OCI-M1 (cell line): ENCODE data around the gene SUMF2.
"Not testable (repeated sequence)": the region's sequence is repeated elsewhere in the genome, so short reads cannot be mapped to it uniquely, and the experiment has no call there.

Experiments used
- DNase-seq: peaks from one replicate; lab custom pipeline; 2025; lab: John Stamatoyannopoulos, UW

The SUMF2 gene

DNA sequence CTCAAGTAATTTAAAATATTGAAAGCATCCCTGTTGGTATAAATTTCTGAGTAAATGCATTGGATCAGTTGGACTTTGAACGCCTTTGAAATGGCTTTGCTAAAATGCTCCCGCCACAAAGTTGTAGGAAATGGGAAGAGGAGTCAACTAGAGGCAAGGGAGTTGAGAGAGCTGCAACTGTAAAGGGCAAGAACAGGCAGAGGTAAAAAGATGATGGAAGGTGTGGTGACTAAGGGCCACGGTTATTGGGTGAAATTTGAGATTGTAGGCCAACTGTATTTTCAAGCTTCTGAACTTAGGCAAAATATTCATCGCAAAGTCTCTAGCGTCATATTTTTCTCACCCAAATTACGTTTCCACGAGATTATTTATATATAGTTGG, 595 bp upstream of the SUMF2 start:
- no peak for DNase-seq

DNA sequence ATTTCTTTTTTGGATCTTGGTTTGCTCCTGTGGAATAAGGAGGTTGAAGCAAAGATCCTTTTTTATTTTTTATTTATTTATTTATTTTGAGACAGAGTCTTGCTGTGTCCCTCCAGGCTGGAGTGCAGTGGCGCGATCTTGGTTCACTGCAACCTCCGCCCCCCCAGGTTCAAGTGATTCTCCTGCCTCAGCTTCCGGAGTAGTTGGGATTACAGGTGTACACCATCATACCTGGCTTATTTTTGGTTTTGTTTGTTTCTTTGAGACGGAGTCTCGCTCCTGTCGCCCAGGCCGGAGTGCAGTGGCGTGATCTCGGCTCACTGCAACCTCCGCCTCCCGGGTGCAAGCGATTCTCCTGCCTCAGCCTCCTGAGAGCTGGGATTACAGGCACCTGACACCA, 2.3 kb downstream of the SUMF2 start:
- DNase-seq: not testable (repeated sequence)

DNA sequence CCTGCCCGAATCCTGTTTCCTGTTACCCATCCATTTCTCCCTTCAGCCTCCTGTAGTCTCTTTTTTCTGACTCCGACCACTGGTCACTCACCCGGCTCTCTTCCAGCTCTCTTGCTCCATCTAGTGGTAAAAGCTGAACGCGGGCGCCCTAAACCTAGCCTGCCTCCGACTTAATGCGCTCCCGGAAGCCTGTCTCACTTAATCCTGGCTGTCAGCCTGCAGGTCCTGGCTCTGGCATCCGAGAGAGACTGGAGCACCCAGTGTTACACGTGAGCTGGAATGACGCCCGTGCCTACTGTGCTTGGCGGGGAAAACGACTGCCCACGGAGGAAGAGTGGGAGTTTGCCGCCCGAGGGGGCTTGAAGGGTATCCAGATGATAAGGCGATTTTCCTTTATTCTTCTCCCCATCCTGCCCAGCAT, 10.3 kb downstream of the SUMF2 start:
- DNase-seq: peak; percentile 68

DNA sequence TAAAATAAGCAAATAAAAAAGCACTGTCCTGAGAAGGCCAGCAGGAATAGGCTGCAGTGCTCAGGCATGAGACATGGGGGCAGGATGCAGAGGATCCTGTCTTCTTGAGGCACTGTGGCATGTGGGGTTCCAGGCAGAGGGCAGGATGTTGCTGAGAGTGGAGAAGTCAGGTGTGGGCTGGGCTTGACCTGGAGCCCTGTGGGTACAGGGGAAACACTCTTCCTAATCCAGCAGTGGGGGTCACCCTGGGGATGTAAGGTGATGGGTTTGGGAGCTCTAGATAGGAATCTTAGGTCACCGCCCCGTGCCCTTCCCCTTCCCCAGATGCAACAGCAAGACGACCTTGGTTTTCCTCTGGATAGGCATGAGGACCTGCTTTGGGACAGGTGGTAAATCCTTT, 13.6 kb downstream of the SUMF2 start:
- no peak for DNase-seq

DNA sequence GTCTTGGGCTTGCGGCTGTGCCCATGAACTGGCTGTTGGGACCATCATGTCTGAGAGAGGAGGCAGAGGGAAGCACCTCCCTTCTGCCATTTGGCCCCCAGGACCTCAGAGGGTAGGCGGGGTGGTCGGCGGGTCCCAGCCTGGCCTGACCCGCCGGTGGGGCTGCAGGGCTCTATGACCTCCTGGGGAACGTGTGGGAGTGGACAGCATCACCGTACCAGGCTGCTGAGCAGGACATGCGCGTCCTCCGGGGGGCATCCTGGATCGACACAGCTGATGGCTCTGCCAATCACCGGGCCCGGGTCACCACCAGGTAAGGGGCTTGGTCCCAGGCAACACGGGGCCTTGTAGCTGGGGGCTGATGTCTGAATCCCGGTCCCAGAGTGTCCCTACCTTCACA, 14.1 kb downstream of the SUMF2 start:
- DNase-seq: no peak

DNA sequence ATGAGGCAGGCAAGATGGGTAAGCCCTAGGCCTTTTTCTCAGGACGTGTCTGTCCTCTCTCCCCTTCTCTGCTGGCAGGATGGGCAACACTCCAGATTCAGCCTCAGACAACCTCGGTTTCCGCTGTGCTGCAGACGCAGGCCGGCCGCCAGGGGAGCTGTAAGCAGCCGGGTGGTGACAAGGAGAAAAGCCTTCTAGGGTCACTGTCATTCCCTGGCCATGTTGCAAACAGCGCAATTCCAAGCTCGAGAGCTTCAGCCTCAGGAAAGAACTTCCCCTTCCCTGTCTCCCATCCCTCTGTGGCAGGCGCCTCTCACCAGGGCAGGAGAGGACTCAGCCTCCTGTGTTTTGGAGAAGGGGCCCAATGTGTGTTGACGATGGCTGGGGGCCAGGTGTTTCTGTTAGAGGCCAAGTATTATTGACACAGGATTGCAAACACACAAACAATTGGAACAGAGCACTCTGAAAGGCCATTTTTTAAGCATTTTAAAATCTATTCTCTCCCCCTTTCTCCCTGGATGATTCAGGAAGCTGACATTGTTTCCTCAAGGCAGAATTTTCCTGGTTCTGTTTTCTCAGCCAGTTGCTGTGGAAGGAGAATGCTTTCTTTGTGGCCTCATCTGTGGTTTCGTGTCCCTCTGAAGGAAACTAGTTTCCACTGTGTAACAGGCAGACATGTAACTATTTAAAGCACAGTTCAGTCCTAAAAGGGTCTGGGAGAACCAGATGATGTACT, 15.5 kb downstream of the SUMF2 start:
- no peak for DNase-seq

DNA sequence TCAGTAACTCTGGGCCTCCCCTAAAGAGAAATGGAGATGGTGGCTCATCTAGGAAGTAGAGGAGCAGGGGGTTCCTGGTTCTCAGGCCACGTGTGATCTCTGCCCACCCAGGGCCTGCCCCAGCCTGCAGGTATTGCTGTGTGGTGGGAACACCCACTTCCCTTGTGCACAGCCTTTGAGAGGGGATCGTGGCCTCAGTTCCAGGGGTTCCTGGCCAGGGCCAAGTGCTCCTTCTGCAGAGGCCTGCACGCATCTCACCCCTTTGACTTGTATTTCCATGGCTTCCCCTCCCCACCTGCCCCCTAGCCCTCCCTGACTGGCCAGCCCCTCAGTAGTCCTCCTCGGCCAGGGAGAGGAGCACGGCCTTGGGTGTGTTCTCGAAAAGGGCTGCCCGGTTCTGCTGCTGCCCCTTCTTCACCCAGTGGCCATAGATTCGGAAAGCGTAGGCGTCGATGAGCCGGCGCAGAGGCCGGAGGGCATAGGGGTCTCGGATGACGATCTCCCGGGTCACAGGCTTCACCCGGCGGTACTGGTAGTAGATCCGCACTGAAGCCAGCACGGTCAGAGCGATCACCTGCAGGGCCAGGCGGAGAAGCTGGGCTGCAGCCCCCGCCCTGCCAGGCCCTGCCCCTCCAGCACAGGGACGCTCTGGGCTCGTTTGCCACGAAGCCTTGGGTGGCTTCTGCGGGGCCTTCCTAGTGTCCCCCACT, 16.8 kb downstream of the SUMF2 start:
- DNase-seq: not testable (repeated sequence)

DNA sequence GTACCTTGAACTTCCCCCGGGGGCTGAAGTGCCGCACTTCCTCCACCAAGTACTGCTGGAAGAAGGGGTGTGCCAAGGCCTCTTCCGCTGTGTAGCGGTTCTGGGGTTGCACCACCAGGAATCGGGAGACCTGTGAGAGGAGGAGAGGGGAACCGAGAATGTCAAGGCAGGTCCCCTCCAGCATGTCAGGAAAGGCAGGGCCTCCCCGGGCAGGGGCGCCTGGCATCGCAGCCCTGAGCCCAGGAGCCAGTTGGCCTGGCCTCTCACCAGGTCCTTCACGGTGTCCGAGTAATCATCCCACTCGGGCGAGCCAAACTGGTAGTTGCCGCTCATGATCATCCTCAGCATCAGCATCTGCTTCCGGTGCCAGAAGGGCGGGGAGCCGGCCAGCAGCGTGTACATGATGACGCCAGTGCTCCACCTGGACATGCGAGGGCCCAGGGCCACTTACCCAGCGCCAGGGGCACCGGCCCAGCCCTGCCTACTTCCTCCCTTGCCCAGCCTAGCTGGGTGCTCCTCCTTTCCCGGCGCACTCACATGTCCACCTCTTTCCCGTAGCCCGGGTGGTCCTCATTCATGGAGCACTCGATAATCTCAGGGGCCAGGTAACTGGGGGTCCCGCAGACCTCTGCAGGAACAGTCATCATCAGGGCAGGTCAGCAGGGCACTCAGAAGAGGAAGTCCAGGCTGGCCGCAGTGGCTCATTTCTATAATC, 17.7 kb downstream of the SUMF2 start:
- DNase-seq: no peak

DNA sequence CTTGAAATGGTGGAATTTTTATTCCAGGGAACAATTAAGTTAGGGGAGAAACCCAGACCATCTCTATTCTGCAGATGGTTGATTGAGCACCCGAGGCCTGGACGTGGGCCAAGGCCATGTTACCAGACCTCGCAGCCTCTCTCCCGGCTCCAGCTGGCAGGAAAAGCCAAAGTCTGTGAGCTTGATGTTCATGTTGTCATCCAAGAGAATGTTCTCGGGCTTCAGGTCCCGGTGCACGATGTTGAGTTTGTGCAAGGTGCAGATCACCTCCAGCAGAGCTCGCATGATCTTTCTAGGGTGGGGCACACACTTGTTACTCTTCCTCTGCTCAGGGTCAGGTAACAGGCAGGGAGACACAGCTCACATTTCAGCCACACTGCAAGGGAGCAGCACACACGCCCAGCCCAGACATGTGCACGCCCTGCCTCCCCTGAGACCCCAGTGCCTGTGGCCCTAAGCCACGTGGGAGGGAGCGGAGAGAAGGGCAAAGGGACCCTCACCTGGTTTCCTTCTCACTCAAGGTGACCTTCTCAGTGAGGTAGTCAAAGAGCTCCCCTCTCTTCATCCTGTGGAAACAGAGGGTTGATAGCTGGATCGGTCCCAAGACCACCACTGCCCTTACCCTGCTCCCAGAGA, 19.2 kb downstream of the SUMF2 start:
- no peak for DNase-seq

DNA sequence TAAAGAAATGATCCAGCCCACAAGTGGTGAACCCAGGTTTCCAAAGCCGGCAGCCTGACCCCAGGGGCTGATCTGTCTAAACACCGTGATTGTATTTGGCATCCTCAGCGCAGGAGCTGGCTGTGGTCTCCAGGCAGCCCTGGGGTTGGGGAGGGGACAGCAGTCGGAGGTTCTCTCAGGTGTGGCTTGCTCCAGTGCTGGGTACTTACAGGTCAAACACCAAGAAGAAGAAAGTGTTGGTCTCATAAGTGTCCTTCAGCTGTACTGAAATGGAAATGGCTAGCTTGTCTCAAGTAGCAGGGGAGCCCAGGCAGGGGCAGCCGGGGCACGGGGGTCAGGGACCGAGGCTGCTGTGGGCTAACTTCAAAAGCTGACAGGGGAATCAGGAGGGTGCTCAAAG, 22.7 kb downstream of the SUMF2 start:
- DNase-seq: no peak

DNA sequence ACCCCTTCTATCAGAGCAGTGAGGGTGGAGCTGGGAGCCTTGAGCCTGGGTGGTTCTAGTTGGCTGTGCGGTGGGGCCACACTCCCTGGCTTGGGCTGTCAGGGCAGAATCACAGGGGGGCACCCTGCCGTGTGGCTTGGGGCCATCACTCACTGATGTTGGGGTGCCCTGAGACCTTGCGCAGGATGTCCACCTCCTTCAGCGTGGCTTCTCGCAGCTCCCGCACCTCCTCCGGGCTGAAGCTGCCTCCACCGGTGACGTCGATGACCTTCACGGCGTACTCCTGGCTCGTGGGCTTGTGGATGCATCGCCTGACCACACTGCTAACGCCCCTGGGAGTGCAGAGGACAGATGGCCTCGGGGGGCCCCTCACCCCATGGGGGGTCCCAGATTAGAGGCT, 23.4 kb downstream of the SUMF2 start:
- no peak for DNase-seq

DNA sequence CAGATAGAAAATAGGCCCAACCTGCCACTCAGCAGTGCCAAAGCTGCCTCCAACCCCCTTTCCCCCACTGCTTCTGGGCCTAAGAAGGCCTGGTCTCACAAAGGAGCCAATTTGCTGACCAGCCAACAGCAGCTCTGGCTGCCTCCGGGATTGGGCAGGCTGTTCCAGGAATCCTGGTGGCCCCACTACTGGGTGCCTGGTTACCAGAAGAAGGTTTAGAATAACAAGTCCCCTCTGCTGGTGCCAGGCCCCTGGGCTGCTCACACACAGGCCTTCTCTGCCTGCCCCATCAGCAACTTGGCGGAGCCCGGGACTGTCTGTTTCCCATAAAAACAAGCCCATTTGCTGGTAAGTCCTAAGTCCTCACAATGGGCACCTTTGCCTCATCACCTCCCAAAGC, 27.5 kb downstream of the SUMF2 start:
- DNase-seq: no peak

DNA sequence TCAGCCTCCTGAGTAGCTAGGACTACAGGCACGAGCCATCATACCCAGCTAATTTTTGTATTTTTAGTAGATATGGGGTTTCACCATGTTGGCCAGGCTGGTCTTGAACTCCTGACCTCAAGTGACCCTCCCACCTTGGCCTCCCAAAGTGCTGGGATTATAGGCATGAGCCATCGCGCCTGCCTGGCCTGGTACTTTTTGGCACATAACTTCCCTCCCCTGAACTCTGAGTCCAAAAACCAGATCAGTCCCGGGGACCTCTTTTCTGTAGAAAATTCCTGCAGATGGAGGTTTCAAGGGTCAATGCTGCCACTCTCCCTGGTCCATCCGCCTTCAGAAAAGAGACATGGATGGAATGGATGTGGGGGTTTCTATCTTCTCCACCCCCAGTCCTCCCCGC, 28.3 kb downstream of the SUMF2 start:
- not testable (repeated sequence) for DNase-seq

DNA sequence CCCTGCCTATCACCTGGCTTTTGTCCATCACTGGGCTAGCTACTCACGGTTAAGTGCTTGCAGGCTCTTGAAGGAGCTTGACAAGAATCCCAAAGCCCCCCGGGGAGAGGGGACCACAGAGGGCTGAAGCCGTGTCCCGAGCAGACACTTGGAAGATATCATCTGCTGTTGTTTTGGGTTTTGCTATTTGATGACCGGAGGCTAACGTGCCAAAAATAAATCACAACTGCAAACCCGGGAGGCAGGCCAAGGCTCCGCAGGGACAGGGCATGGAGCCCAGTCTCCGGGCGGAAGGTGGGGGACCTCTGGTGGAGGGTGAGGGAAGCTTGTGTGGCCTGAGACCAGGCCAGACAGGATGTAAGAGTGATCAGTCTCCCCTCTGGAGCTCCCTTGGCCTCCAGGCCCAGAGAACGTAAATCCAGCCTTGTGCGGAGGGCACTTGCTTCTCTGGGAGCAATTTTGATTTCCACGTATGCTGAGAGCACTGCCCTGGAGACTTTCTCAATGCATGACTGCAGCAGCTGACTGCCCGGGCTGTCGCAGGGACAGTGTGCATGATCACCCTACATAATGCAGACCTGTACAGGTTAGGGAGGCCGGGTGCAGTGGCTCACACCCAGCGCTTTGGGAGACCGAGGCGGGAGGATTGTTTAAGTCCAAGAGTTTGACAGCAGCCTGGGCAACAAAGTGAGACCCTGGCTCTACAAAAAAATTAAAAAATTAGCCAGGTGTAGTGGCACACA, 28.9 kb downstream of the SUMF2 start, which contains the start of gene PHKG1:
PHKG1 (minus strand) TSS at position 164 of the 743 bp plus-strand sequence. CDS start 4,011 bp downstream, outside the sequence.
- DNase-seq: peak; percentile 0

DNA sequence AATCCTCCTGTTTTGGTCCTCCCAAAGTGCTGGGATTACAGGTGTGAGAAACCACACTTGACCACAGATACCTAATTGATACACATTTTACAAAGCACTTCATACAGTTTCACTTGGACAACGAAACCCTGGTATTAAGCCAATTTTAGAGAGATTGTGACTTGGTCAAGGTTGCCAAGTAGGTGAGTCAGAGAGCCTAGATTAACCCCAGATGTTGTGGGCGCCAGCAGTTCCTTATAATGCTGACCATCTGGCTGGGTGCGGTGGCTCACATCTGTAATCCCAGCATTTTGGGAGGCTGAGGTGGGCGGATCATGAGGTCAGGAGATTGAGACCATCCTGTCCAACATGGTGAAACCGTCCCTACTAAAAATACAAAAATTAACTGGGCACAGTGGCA, 33.6 kb downstream of the SUMF2 start:
- DNase-seq: peak; percentile 25

DNA sequence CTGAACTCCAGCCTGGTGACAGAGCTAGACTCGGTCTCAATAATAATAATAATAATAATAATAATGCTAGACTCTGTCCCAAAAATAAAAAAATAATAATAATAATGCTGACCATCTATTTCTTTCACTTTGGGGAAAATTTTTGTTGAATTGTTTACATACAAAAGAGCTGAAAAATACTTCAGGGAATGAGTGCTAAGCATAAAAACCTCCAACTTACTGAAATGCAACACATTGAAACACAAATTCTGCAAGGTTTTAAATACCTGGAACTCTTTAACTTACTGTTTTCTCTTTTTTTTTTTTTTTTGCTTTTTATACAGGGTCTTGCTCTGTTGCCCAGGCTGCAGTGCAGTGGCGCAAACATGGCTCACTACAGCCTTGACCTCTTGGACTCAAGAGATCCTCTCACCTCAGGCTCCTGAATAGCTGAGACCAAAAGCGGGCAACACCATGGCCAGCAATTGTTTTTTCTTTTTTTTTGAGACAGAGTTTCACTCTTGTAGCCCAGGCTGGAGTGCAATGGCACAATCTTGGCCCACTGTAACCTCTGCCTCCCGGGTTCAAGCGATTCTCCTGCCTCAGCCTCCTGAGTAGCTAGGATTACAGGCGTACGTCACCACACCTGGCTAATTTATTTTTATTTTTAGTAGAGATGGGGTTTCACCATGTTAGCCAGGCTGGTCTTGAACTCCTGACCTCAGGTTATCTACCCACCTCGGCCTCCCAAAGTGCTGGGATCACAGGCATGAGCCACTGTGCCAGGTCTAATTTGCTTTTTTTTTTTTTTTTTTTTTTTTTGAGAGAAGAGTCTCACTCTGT, 34.3 kb downstream of the SUMF2 start:
- DNase-seq: not testable (repeated sequence)

DNA sequence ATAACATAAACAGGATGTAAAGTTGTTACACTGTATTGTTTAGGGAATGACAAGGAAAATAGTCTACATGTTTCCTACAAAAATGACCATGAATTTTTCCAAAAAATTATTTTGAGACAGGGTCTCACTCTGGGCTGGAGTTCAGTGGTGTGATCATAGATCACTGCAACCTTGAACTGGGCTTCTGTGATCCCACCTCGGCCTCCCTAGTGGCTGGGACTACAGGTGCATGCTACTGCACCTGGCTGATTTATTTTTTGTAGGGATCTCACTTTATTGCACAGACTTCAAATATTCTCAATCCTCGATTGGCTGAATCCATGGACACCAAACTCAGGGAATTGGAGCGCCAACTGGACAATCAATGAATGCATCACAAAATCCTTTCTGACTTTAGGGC, 35.6 kb downstream of the SUMF2 start:
- no peak for DNase-seq

DNA sequence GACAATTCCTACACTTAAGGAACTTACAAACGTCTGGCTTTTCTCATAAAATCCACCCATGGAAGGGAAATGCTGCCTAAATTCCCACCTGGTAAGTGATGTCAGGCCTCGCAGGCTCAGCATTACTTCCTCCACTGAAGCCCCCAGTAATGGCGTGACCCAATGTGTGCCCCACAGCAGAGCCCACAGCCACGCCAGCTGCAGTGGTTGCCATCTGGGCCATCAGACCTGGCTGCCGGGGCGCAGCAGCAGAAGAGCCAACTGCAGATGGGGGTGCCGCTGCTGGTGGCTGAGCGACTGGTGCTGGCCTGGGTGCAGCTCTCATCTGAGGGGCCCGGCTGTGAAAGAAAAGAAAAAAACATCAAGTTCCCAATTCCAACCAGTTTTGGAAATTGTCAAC, 40.1 kb downstream of the SUMF2 start:
- not testable (repeated sequence) for DNase-seq

DNA sequence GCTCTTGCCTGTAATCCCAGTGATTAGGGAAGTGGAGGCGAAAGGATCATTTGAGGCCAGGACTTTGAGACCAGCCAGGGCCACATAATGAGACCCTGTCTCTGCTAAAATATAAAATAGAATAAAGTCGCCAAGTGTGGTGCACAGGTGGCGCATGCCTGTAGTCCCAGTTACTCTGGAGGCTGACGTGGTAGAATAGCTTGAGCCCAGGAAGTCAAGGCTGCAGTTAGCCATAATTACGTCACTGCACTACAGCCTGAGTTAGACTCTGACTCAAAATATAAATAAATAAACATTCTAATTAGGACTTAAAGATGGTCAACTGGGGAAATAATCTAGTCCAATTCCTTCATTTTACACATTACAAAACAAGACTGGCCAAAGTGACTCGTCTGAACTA, 41.4 kb downstream of the SUMF2 start:
- DNase-seq: peak; percentile 20

DNA sequence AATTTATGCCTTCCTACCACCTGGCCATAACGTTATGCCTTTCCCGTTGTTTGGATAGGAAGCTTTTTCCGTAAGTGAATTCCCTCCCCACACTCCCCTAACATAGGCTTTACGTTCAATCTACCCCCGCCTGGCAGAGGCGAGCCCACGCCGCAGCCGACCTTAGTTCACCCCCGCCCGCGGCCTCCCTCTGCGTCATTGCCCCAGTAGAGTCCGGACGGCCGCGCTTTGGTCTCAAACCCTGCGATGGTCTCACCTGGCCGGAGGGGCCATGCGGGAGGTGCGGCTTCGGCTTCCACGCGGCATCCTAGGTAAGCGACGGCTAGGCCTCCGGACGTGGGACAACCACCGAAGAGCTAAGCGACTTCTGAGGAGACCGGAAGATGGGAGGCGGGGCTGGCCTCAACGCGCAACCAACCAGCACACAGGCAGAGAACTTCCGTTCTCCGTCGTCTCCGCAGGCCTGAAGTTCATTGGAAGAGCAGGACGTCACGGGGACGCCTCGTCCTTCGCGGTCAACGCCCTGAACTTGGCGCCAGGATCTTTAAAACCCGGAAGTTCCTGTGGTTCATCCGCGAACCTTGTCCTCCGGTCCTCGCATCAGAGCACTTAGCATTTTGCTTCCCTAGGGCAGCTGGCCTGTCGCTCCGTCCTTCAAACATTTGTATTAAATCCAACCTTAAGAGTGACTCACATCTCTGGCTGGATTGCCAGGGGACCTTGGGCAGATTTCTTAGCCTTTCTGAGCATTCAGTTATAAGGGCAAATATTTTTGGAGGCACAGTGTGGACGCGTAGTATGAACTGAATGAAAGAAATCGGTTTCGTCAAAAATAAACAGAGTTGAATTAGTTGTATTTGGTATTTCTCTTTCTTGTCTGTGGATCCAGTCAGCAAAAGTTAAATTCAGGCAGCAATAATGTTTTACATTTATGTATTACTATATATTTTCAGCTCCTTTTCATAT, 42.3 kb downstream of the SUMF2 start, which contains the start of gene CHCHD2:
CHCHD2 (minus strand) TSS at position 369 of the 966 bp plus-strand sequence; CDS start at position 306, 63 bp downstream.
- DNase-seq: peak; percentile 97
